H1 (cell line): ENCODE measurements around the gene PTGER3. TPM values are rescaled to one million over a fixed set of nuclear protein-coding genes. Genes with fewer than 3 reads are reported as not detected.

ENCODE experiments used
- FOSL1 ChIP-seq: IDR thresholded peaks from 2 replicates; pipeline ENCODE4 v1.6.1; 2011; ENCODE audit warnings: mild to moderate bottlenecking, low read depth, low read length, moderate library complexity; ENCODE audit not compliant: insufficient read depth
- JUN ChIP-seq: IDR thresholded peaks from 2 replicates; pipeline ENCODE4 v1.6.1; 2011; ENCODE audit warnings: low read depth, mild to moderate bottlenecking, improper control_type of control experiment, low read length
- NRF1 ChIP-seq: IDR thresholded peaks from 2 replicates; pipeline ENCODE4 v1.6.1; 2011; ENCODE audit warnings: mild to moderate bottlenecking, low read depth, low read length, improper control_type of control experiment
- PHF8 ChIP-seq: fragments of 200-600 bp; sonication (generic); conservative IDR thresholded peaks from 2 replicates; pipeline ENCODE4 v1.7.1; 2012; ENCODE audit warnings: low read depth, mild to moderate bottlenecking, inconsistent platforms, low read length, moderate library complexity
- POU5F1 ChIP-seq: IDR thresholded peaks from 2 replicates; pipeline ENCODE4 v1.6.1; 2011; ENCODE audit warnings: low read depth, mild to moderate bottlenecking, low read length, moderate library complexity
- SIN3A ChIP-seq, 2 experiments: IDR thresholded peaks in 1 of 2; conservative IDR thresholded peaks in 1 of 2; 2 replicates each; pipeline ENCODE4 v1.6.1; 2011 to 2012; ENCODE audit warnings: low read length in 2 of 2, improper control_type of control experiment in 1 of 2, low read depth in 1 of 2, mild to moderate bottlenecking in 1 of 2
- SP1 ChIP-seq: IDR thresholded peaks from 2 replicates; pipeline ENCODE4 v1.6.1; 2011; ENCODE audit warnings: low read depth, low read length
- SP2 ChIP-seq: IDR thresholded peaks from 2 replicates; pipeline ENCODE4 v1.6.1; 2012; ENCODE audit warnings: mild to moderate bottlenecking, low read length, inconsistent platforms
- TCF12 ChIP-seq: IDR thresholded peaks from 2 replicates; pipeline ENCODE4 v1.6.1; 2011; ENCODE audit warnings: low read depth, mild to moderate bottlenecking, low read length
- polyA plus RNA-seq, 7 experiments: library from polyadenylated mRNA; depleted of rRNA in 3 of 7; stranded (reverse) in 5 of 7; unstranded in 2 of 7; fragments of >200 nt in 5 of 7; fragments of 200-250 nt in 2 of 7; gene quantifications; 1 replicate in 5 of 7; 2 replicates in 1 of 7; 4 replicates in 1 of 7; pipeline versions ENCODE4 v1.2.1 to v1.2.3, GENCODE V29; 2011 to 2013; ENCODE audit warnings: missing spikeins in 2 of 7, mixed read lengths in 2 of 7
- total RNA-seq: library from RNA; stranded (reverse); fragmentation: NEBNext Ultra II Directional; extraction: Animal tissue kit (Norgen Biotek cat#: 25700); gene quantifications from 2 replicates; pipeline ENCODE4 v1.2.1, GENCODE V29; 2021

PTGER3 gene
- total and polyA plus RNA-seq, 2 of the 8 experiments (the other 6 are each of a cell fraction or from before 2014, with no cell fraction given): 0.38 to 0.82 TPM

GRCh38 chr1:70947835-70948234 is 99.8 kb downstream of the PTGER3 start (continued):
- TF ChIP-seq SIN3A (conservative IDR thresholded peaks at IDR 0.05 in 1 of 2, IDR thresholded peaks at IDR 0.05 in 1 of 2; ENCODE audit: low read depth in 1 of 2, low read length in 2 of 2): no peak
- TF ChIP-seq PHF8: no peak
- no peak for TF ChIP-seq POU5F1
- TF ChIP-seq JUN: no peak
- TF ChIP-seq FOSL1: no peak
- no peak for TF ChIP-seq TCF12
- TF ChIP-seq SP2: no peak
- no peak for TF ChIP-seq SP1
- no peak for TF ChIP-seq NRF1
